H4 (cell line): Measurements from ENCODE around the gene PTPRN2. TPM values are rescaled to one million over a fixed set of nuclear protein-coding genes. Genes with fewer than 3 reads are reported as not detected.
A peak's percentile ranks its signal among the peaks of the same experiment; 100 is the strongest.
"Not testable (repeated sequence)": the region's sequence is repeated elsewhere in the genome, so short reads cannot be mapped to it uniquely, and the experiment has no call there.

ENCODE experiments used
- DNase-seq: peaks from one replicate; pipeline ENCODE4 v3.0.0-alpha.2; 2015; ENCODE audit warnings: low spot score
- total RNA-seq: library from RNA; depleted of rRNA; stranded (reverse); fragments of >200 nt; shearing (Covaris generic); gene quantifications from 2 replicates; pipeline ENCODE4 v1.2.3, GENCODE V29; 2014

Gene PTPRN2
- total RNA-seq, 1 experiment from 2014 or later, result 0.97 TPM

DNA sequence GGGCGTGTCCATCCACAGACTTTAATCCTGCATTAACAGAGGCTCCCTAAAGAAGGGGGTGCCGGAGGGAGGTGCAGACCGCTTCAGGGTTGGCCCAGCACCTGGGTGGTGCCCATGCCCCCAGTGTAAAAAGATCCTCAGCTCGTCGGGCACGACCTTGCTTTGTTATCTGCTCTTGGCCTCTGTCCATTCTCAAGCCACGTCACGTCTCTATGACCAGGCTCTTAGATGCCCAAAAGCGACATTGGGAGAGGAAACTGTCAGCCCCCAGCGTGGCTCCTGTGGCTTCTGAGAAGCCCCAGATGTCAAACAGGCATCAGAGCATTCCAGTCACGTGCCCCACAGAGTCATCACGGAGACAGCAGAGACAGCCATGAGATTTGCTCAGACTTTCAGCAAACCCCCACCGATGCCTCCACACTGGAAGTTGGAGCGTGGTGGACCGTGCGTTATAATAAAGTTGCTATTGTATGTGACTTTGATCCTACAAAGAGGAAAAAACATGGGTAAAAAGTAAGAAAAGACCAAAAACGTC, 55.5 kb downstream of the PTPRN2 start:
- DNase-seq, result no peak

DNA sequence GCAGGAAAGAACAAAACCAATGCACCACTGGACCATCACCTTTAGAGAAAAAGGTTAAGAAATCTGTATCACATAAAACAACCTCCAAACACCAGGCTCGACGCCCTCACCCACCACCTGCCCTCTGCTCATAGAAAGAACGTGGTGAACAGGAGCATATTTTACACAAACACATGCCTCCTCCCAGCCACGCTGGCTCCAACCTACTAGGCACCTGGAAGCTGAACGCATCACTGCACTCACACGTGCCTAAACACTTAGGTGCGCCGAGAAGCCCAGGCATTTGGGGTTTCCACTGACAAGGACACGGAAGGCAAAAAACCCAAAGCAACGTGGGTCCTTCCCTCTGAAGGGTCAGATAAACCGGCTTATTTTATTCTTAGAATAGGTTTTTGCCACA, 56.0 kb downstream of the PTPRN2 start:
- DNase-seq, result no peak

DNA sequence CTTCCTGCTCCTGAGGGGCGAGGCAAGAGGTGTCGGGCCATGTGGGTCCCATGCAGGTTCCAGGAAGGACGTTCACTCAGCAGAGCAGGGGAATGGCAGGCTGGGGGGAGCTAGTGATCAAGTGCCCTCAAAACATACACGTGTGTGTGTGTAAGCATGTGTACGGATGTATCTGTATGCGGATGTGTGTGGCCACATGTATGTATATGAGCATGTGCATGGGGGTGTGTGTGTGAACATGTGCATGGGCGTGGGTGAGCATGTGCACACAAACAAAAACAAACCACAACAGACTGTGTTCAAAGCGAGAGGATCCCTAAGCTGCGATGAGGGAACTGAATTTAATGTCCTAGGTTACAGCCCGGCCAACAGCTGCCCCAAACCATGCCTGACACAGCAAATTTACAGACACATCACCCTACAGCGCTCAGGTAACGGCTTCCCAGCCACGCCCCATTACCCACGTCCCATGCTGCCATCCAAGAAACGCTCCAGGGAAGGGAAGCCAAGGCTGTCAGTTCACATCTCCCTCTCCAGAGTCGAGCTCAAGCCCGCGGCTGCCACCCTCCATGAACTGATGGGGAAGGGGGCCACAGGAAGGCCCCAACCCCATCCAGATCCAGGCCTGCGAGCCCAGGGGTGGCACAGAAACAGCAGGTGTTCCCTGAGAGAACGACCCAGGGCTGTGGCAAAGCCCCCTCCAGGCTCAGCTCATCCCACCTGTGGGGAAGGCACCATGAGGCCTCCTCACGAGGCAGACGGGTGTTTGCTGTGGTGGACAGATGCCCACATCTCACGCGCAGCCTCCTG, 56.6 kb downstream of the PTPRN2 start:
- no peak for DNase-seq

DNA sequence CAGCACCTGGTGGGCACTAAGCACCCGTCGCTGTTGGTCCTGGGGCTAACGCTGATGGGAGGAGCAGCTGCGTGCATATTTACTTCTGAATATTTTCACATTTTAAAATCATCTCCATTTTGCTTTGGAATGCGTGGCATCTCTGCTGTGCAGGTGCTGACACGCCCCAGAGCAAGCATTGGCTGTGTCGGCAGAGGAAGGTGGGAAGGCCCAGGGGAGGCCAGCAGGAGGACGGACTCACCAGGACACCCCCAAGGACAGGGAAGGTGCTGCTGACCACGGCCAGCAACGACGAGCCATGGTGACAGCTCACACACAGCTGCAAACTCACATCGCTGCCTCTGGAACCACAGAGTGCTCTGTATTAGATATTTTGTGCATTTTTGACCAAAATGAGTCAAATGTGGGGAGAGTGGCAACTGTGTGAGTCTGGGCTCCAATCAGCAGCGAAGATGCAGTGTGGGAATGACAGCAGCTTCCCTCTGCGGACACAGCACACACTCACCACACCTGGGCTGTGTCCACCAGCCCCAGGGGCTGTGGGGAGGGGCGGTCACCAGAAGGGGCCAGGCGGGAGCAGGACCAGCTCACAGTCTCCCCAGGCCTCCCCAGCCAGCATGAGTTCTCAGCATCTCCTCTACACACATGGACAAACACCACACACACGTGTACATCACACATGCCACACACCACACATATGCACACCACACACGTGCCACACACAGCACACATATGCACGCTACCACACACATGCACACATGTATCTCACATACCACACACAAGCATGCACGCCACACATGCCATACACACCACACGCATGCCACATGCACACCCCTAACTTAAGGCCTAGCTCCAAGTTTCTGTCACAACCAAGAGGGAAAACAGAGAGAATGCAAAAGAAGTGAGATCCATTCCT, 58.2 kb downstream of the PTPRN2 start:
- no peak for DNase-seq

DNA sequence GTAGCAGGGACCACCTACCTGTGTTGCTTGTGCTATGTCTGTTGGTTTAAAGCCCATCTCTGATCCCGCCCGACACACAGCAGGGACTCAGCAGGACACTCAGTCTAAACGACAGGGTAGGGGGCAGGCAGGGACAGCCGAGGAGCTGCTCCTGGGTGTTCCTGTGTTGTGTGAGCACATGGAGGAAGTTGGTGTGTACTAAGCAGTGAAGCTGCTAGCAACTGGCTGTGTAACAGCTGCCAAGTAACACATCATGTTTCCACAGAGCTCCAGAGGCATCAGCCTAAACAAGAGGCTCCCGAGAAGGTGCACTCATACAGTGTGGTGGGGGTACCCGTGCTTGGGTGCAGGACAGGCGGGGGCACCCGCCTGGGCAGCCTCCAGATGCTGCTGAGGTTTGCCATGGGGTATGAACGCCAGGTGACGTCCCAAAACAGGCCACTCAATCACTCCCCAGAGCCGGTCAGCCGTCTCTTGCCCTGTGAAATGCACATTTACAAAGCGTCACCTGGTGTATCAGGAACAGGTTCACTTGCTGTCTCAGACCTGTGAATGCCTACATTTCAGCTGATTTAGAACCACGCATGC, 59.6 kb downstream of the PTPRN2 start:
- DNase-seq, result no peak

DNA sequence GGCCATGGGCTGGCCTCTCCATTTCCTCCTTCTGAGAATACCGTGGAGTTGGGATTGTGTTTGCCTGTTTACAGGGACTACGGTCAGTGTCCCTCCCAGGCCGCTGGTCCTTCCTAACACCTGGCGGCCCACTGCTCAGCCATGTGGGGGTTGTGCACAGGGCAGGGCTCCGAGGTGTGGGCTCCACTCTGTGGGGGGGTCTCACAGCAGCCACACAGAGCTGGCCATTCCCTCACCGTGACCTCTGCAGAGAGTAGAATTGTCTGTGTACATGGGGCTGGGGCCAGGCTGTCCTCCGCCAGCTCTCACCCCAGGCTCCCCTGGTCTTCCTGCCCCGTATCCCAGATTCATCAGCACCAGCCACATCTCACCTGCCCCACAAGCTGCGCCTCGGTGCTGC, 60.1 kb downstream of the PTPRN2 start:
- DNase-seq, result no peak

DNA sequence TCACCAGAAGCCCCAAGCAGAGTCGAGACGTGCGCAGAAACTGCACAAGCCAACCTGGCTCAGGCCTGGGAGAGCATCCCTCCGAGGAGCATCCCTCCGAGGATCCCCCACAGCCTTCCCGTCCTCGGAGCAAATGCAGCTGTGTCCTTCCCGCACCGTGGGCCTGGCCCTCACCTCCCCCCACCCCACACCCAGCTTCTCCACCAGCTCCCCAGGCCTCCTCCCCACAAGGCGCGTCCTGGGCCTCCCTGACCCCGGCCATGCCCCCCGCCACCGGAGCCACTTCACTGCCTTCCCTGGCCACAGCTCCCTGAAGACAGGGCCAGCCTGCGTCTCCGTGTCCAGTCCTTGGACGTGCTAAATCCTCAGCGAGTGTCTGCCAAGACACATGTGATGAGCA, 60.6 kb downstream of the PTPRN2 start:
- DNase-seq, result no peak

DNA sequence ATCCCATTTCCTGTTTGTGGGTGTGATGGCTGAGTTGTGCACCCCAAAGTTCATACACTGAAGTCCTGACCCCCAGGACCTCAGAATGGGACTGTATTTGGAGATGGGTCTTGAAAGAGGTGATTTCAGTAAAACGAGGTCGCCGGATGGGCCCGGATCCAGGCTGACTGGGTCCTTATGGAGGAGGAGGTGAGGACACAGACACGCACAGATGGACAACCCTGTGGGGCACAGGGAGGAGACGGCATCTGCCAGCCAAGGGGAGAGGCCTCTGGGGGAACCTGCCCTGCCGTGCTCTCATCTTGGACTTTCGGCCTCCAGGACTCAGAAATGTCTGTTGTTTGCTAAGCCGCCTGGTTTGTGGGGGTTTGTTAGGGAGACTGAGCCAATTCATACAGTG, 61.1 kb downstream of the PTPRN2 start:
- DNase-seq, result no peak

DNA sequence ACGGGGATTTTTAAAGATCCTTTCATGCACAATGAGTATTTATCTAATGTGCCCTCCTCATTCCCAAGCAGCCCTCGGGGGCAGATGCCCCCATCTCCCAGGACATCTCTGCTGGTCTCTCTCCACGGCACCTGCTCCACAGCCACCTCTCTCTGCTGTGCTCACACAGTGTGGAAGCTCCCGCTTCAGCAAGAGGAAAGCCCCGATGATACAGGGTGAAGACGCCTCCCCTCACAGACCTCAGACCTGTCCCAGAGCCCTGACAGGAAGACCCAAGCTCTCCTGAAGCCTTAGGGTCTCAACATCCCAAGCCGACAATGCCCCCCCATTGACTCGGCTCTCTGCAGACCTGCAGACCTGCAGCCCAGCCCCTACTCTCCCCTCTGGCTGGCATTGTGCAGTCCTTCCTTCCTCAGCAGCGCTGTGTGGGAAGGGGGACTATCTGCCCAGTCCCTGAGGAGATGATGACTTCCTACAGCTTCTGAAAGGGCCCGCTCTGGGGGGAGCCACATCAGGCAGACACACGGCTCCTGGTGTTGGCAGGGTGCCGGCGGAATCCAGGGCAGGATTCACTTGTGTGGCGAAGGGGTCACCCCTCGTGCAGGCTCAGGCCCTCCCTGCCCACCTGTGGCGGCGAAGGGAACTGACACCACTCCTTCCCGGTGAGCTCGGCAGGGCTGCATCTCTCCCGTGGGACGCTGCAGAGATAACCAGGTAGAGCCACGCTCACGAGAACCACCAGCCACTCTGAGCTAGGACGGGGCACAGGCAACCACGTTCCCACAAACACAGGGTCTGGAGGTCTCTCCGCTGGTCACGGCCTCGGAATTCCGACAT, 61.8 kb downstream of the PTPRN2 start:
- DNase-seq, result no peak

DNA sequence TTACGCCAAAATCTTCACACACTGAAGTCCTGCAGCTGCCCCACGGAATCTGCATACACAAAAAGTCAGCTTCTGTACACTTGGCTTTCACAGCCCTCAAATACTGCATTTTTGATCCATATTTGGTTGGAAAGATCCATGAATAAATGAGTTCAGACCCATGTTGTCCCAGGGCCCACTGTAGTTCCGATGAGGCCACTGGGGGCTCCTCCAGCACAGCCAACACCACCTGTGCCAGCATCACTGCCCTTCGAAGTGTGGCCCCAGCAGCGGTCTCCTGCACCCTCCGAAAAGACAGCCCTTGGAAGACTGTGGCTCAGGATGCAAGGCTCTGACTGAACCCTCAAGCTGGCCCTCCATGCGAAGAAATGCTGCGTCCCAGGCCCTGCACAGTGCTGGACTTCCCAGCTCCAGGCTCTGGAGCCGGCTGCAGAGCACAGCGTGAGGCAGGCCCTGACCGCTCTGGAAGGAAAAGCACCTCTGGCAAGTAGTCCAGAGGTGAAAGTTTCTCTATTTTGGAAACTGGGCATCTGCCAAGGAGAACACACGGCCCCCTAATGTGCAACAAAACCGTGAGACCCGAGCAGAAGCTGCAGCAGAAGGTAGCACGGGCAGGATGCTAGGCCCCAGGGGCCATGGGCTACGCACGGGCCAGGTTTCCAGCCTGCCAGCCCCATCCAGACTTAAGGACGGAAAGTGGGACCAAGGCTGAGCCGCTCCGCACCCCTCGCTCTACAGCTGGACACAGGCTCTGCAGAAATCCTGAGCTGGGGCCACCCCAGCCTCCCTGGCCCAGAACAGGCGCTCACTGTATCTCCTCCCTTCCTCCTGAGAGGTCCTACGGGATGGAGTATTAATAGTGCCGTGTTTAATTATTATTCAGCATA, 62.6 kb downstream of the PTPRN2 start:
- DNase-seq, result no peak

DNA sequence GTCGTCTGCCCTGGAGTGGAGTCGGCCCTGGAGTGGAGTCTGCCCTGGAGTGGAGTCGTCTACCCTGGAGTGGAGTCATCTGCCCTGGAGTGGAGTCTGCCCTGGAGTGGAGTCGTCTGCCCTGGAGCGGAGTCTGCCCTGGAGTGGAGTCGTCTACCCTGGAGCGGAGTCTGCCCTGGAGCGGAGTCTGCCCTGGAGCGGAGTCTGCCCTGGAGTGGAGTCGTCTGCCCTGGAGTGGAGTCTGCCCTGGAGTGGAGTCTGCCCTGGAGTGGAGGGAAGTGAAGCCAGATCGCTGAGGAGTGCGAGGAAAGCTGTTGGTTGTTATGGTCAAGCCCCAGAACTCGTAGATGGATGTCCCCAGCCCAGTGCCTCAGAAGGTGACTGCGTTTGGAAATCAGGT, 63.3 kb downstream of the PTPRN2 start:
- DNase-seq, result peak; percentile 22

DNA sequence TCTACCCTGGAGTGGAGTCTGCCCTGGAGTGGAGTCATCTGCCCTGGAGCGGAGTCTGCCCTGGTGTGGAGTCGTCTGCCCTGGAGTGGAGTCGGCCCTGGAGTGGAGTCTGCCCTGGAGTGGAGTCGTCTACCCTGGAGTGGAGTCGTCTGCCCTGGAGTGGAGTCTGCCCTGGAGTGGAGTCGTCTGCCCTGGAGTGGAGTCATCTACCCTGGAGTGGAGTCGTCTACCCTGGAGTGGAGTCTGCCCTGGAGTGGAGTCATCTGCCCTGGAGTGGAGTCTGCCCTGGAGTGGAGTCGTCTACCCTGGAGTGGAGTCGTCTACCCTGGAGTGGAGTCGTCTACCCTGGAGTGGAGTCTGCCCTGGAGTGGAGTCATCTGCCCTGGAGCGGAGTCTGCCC, 63.7 kb downstream of the PTPRN2 start:
- not testable (repeated sequence) for DNase-seq

DNA sequence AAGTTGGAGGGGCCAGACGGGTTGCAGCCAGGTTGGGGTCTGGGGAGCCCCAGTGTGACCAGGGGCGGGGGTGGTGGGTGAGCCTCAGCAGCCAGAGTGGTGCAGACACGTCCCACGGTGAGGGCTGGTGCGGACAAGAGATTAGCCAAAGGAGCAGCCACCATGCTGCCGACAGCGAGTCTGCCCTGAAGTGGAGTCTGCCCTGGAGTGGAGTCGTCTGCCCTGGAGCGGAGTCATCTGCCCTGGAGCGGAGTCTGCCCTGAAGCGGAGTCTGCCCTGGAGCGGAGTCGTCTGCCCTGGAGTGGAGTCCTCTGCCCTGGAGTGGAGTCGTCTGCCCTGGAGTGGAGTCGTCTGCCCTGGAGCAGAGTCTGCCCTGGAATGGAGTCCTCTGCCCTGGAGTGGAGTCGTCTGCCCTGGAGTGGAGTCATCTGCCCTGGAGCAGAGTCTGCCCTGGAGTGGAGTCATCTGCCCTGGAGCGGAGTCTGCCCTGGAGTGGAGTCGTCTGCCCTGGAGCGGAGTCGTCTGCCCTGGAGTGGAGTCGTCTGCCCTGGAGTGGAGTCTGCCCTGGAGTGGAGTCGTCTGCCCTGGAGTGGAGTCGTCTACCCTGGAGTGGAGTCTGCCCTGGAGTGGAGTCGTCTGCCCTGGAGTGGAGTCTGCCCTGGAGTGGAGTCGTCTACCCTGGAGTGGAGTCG, 64.3 kb downstream of the PTPRN2 start:
- DNase-seq, result not testable (repeated sequence)

DNA sequence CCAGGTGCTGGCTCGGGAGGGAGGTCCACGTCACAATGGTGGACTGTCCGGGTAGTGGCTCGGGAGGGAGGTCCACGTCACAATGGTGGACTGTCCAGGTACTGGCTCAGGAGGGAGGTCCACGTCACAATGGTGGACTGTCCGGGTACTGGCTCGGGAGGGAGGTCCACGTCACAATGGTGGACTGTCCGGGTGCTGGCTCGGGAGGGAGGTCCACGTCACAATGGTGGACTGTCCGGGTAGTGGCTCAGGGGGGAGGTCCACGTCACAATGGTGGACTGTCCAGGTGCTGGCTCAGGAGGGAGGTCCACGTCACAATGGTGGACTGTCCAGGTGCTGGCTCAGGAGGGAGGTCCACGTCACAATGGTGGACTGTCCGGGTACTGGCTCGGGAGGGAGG, 65.8 kb downstream of the PTPRN2 start:
- DNase-seq, result not testable (repeated sequence)

DNA sequence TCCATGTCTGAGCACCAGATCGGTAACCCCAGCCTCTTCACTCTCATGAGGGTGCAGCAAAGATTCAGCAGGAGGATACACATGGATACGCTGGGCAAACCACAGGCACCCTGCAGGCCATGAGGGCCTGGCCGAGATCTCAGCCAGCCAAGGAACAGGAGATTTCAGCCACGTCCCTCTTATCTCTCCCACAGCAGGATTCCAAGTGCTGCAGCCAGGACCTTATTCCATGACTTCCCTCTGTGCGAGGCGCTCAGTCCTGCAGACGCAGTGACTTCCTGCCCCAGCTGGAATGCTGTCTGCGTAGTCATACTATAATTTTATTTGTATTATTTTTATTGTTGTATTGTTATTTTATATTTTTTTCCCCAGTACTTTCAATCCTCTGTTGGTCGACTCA, 66.8 kb downstream of the PTPRN2 start:
- no peak for DNase-seq

DNA sequence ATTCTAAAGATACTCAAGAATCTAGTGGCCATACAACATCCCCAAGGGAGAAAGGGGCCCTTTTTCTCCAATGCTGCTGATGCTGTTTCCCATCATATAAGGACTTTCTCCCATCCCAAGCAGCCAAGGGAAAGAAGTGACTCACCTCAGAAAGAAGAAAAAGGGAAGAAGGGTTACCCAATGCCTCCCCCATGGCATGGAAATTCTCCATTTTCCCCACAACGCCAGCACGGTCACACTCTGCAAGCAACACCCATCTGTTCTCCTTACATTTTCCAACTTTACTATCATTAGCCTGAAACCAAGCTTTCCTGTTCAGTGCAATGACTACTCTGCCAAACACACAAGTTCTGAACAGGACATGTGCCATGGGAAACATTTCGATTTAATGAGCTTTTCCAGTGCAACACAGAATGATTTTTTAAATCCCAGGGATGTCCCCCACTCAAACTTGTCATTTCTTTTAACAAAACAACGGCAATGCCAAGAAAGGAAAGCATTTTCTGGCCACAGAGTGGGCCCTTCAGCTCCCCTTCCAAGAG, 67.9 kb downstream of the PTPRN2 start:
- no peak for DNase-seq

DNA sequence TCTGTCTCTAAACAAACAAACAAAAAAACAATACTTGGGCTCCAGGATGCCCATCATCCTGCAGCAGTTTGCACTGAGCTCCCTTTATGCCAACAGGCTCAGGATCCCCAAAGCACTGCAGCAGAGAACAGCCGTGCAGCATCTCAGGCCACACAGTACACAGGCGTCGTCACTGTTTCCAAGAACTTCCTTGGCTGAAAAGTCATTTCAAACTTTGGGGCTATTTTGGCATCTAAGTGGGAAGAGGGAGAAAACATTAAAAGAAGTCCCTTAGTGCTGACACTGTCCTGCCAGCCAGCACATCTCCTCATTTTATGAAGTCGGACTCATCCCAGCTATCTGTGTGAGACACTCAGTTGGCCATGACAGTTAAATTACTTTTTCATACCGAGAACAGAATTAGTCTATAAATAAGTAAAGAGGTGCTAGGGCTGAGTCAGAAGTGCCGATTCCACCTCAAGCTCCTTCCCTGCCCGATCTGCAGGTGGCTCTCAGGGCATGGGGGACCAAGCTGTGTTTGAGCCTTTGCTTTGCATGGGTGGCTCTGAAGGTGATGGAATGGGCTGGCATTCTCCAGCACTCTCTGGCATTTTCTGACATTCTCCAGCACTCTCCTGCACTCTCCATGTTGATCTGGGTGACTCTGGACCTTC, 68.5 kb downstream of the PTPRN2 start:
- DNase-seq, result no peak

DNA sequence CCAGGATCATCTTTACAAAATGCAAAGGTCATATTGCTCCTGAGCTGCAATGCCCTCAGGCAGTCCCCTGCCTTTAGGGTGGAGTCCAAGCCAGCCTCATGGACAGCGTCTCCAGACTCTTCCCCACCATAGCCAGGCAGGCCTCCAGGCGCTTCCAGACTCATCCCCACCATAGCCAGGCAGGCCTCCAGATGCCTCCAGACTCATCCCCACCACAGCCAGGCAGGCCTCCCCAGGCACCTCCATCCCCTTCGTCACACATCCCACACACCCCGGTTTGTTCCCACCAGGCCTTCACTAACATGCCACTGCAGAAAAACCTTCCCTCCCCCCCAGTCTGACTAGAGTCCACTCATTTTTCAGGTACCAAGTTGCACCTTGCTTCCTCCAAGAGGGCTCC, 70.1 kb downstream of the PTPRN2 start:
- no peak for DNase-seq

DNA sequence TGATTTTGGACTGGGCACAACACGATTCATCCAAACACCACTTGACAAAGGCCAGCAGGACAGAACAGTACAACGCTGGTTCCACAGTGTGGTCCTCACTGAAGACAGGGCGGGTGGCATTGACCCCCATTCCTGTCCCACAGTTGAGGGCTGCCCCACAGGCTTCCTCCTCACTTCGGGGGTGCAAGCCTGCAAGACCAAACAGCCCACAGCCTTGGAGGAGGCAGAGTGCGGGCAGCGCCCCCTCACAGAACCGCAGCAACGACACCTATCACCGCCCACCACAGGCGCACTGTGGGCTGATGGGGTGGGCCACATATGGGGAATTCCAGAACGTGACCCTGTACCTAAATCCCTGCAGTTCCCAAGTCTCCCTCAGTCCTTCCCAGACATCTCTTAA, 70.6 kb downstream of the PTPRN2 start:
- DNase-seq, result no peak
